ENCODE data around the gene TRANK1.

The TRANK1 gene

GRCh38 chr3:36945333-36945980 lies 603 bp upstream of the TRANK1 start:
- DNase-seq (ENCODE audit: low read depth, low spot score), result no peak
- ChIA-PET POLR2A (no interaction called here), CTCF (interaction anchor here (0.9 to 4.0 kb wide), 4 partner anchors 13 to 218 kb away, joined by 3 to 40 read pairs (median 4); no protein-coding TSS in a partner anchor)
- H3K4me3 ChIP-seq (ENCODE audit: low read depth, low read length), result peak overlapping the region; percentile 63
- no peak for TF ChIP-seq CTCF (IDR thresholded peaks at IDR 0.05; ENCODE audit: insufficient read depth, low read length, missing control alignments)

- DNase-seq (ENCODE audit: low read depth, low spot score), result no peak
- ChIA-PET CTCF (interaction anchor here (0.9 to 4.0 kb wide), 5 partner anchors 9 to 217 kb away, joined by 3 to 40 read pairs (median 3); no protein-coding TSS in a partner anchor), POLR2A (no interaction called here)
- peak; percentile 19 for TF ChIP-seq CTCF (IDR thresholded peaks at IDR 0.05; ENCODE audit: insufficient read depth, low read length, missing control alignments)
- peak overlapping the region; percentile 63 for H3K4me3 ChIP-seq (ENCODE audit: low read depth, low read length)
Observed at GRCh38 chr3:36944012-36944640, 728 bp downstream of the TRANK1 start.

GRCh38 chr3:36943601-36944000 lies 1.3 kb downstream of the TRANK1 start:
- DNase-seq (ENCODE audit: low read depth, low spot score), result no peak
- peak overlapping the region; percentile 63 for H3K4me3 ChIP-seq (ENCODE audit: low read depth, low read length)
- POLR2A ChIA-PET, result no interaction called here
- no peak for TF ChIP-seq CTCF (IDR thresholded peaks at IDR 0.05; ENCODE audit: insufficient read depth, low read length, missing control alignments)
- CTCF ChIA-PET, result interaction anchor here (1.1 to 4.0 kb wide), 3 partner anchors 9 to 15 kb away, joined by 3 to 40 read pairs (median 3); no protein-coding TSS in a partner anchor

- CTCF ChIA-PET, result interaction anchor here (4.0 kb wide), 1 partner anchor 15 kb away, joined by 40 read pairs; no protein-coding TSS in a partner anchor
- TF ChIP-seq CTCF (IDR thresholded peaks at IDR 0.05; ENCODE audit: insufficient read depth, low read length, missing control alignments), result no peak
- no peak overlapping the region for H3K4me3 ChIP-seq (ENCODE audit: low read depth, low read length)
- POLR2A ChIA-PET, result no interaction called here
- DNase-seq (ENCODE audit: low read depth, low spot score), result no peak
Observed at GRCh38 chr3:36942638-36943248, 2.1 kb downstream of the TRANK1 start.

GRCh38 chr3:36941658-36942057 lies 3.2 kb downstream of the TRANK1 start:
- POLR2A ChIA-PET, result no interaction called here
- CTCF ChIA-PET, result no interaction called here
- no peak overlapping the region for H3K4me3 ChIP-seq (ENCODE audit: low read depth, low read length)
- TF ChIP-seq CTCF (IDR thresholded peaks at IDR 0.05; ENCODE audit: insufficient read depth, low read length, missing control alignments), result no peak
- DNase-seq (ENCODE audit: low read depth, low spot score), result no peak

GRCh38 chr3:36941162-36941561 lies 3.7 kb downstream of the TRANK1 start:
- no peak overlapping the region for H3K4me3 ChIP-seq (ENCODE audit: low read depth, low read length)
- POLR2A ChIA-PET, result no interaction called here
- no peak for TF ChIP-seq CTCF (IDR thresholded peaks at IDR 0.05; ENCODE audit: insufficient read depth, low read length, missing control alignments)
- no peak for DNase-seq (ENCODE audit: low read depth, low spot score)
- CTCF ChIA-PET, result interaction anchor here (2.0 kb wide), 1 partner anchor 17 kb away, joined by 7 read pairs; no protein-coding TSS in a partner anchor

All from AG04449 (cell line).